Measurements from ENCODE around the gene SRSF12.

GRCh38 chr6:89122625-89123024 lies 4.8 kb upstream of the SRSF12 start:
- no peak for TF ChIP-seq HDGF (IDR thresholded peaks at IDR 0.05; ENCODE audit: borderline replicate concordance)
- TF ChIP-seq BHLHE40 (IDR thresholded peaks at IDR 0.05; ENCODE audit: borderline replicate concordance) = no peak
- no peak for TF ChIP-seq ZNF384 (IDR thresholded peaks at IDR 0.05)
- TF ChIP-seq LEF1 (IDR thresholded peaks at IDR 0.05; ENCODE audit: borderline replicate concordance) = no peak
- TF ChIP-seq PKNOX1 (IDR thresholded peaks at IDR 0.05) = no peak
- TF ChIP-seq CTBP1 (IDR thresholded peaks at IDR 0.05; ENCODE audit: borderline replicate concordance) = no peak
- TF ChIP-seq FOXA1 (IDR thresholded peaks at IDR 0.05) = no peak
- TF ChIP-seq FOXM1 (IDR thresholded peaks at IDR 0.05; ENCODE audit: borderline replicate concordance) = no peak
- no peak for TF ChIP-seq NFRKB (IDR thresholded peaks at IDR 0.05)
- no peak for TF ChIP-seq ARNT (IDR thresholded peaks at IDR 0.05)
- TF ChIP-seq FOXK2 (IDR thresholded peaks at IDR 0.05) = no peak
- no peak for TF ChIP-seq TARDBP (IDR thresholded peaks at IDR 0.05)
